ENCODE results near the gene ZNF512.
"Not testable (repeated sequence)": the region's sequence is repeated elsewhere in the genome, so short reads cannot be mapped to it uniquely, and the experiment has no call there.

The ZNF512 gene

DNA sequence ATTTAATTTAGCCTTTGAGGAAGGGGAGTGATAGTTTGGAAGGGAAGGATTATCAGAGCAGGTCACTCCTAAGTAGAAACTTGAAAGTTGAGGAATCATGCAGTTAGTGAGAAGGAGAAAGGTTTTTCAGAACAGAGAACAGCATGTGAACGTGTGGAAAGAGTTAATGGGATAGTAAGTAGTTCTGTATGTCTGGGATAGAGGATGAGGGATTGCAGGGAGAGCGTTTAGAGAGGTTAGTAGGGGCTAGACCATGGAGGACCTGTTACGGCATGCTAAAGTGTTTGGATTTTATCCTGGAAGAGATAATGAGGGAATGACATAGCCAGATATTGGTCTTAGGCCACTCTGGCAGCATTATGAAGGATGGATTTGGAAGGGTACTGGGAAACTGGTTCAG lies 1.8 kb downstream of the ZNF512 start:
- no peak for DNase-seq

DNA sequence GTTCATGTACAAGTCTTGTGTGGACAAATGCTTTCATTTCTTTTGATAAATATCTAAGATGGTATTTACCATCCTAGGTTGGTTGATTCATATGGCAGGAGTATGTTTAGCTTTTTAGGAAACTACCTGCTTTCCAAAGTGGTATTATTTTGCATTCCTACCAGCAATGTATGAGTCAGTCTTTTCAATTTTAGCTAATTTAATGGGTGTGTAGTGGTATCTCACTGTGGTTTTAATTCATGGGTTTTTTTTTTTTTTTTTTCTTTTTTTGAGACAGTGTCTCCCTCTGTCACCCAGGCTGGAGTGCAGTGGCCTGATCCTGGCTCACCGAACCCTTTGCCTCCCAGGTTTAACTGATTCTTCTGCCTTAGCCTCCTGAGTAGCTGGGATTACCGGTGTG lies 4.2 kb downstream of the ZNF512 start:
- DNase-seq, result no peak

DNA sequence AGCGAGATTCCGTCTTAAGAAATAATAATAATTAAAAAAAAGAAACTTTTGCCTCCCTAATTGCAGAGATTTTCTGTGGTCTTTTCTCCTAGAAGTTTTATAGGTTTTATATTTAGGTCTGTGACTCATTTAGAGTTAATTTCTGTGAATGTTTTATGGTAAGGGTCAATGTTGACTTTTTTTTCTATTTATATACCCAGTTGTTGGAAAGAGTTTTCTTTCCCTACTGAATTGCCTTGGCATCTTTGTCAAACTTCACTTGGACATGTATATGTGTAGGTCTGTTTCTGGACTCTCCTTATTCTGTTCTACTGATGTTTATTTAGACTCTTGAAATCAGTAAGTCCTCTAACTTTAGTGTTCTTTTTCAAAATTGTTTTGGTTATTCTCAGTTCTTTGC lies 5.5 kb downstream of the ZNF512 start:
- no peak for DNase-seq

DNA sequence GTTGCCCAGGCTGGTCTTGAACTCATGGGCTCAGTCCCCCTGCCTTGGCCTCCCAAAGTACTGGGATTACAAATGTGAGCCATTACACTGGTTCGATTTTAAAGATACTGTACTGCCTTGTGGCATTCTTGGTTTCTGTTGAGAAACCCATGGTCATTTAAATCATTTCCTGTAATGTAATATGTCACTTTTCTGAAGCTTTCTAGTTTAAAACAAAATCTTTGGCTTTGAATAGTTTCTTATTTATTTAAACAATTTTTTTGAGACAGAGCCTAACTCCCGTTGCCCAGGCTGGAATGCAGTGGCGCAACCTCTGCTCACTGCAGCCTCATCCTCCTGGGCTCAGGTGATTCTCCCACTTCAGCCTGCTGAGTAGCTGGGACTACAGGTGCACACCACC lies 8.9 kb downstream of the ZNF512 start:
- no peak for DNase-seq

DNA sequence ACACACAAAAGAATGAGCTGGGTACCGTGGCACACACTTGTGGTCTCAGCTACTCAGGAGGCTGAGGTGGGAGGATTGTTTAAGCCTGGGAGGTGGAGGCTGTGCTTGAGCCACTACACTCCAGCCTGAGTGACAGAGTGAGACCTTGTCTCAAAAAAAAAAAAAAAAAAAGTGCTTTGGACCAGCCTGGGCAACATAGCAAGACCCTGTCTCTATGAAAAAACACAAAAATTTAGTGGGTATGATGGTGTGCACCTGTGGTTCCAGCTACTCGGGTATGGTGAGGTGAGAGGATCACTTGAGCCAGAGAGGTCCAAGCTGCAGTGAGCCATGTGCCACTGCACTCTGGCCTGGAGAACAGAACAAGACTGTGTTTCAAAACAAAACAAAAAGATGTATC lies 10.4 kb downstream of the ZNF512 start:
- DNase-seq, result no peak

DNA sequence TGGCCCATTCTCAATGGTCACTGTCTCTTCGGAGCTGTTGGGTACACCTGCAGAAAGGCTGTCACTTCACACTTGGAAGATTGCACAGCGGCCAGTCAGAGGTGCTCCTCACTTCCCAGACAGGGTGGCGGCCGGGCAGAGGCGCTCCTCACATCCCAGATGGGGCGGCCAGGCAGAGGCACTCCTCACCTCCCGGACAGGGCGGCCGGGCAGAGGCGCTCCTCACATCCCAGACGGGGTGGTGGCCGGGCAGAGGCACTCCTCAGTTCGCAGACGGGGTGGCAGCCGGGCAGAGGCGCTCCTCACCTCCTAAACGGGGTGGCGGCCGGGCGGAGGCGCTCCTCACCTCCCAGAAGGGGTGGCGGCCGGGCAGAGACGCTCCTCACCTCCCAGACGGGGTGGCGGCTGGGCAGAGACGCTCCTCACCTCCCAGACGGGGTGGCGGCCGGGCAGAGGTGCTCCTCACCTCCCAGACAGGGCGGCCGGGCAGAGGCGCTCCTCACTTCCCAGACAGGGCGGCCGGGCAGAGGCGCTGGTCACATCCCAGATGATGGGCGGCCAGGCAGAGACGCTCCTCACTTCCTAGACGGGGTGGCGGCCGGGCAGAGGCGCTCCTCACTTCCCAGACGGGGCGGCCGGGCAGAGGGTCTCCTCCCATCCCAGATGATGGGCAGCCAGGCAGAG lies 11.3 kb downstream of the ZNF512 start:
- not testable (repeated sequence) for DNase-seq

DNA sequence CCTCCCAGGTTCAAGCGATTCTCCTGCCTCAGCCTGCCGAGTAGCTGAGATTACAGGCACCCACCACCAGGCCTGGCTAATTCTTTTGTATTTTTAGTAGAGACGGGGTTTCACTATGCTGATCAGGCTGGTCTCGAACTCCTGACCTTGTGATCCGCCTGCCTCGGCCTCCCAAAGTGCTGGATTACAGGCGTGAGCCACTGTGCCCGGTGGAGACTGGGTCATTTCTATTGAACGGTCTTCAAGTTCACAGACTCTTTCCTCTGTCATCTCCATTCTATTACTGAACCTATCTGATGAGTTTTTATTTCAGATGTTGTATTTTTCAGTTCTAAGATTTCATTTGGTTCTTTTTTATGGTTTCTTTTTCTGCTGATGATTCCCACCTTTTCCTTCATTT lies 12.6 kb downstream of the ZNF512 start:
- DNase-seq, result not testable (repeated sequence)

DNA sequence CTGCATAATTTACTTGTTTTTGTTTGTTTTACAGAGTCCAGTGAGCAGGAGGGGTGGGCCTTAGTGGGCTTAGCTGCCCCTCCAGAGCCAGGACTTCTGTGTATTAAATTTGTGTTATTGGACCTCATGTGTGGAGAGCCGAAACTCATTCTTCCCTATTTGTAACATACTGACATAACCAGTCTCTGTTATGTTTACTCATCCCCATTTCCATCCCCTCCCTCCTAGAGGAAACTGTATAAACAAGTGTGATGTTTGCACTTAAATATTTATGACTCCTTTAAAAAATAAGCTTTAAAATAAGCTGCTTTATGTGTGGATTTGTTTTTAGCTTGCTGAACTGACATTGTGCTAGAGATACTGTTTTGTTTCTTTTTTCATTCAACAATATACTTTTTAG lies 13.8 kb downstream of the ZNF512 start:
- no peak for DNase-seq

DNA sequence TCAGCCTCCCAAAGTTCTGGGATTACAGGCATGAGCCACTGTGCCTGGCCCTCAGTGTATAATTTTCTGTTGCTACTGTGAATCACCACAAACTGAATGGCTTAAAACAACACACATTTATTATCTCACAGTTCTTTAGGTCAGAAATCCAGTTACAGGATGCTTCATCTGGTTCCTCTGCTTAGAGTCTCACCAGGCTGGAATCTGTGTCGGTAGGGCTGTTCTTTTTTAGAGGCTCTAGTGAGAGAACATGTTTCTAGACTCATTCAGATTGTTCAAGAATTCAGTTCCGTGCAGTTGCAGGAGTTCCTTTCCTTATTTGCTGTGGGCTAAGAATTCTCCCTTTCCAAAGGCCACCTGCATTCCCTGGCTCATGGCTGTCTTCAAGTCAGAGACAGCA lies 23.8 kb downstream of the ZNF512 start:
- no peak for DNase-seq

DNA sequence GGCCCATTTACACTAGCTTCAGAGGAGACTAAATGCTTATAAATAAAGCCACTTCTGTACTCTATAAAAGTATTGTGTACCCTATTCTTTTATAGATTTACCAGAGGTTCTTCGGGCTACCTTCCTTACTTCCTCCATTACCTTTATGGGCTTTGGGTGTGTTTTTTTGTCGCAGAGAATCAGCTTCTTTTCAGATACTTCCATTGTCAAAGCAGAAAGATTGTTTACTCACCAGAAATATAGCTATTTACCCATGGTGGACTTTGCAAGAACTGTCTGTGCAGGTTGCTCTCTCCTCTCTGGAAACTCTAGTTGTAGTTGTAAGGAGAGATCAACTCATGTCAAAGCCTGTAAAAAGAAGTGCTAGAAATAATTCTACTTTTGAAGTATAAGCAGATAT lies 31.1 kb downstream of the ZNF512 start:
- no peak for DNase-seq

DNA sequence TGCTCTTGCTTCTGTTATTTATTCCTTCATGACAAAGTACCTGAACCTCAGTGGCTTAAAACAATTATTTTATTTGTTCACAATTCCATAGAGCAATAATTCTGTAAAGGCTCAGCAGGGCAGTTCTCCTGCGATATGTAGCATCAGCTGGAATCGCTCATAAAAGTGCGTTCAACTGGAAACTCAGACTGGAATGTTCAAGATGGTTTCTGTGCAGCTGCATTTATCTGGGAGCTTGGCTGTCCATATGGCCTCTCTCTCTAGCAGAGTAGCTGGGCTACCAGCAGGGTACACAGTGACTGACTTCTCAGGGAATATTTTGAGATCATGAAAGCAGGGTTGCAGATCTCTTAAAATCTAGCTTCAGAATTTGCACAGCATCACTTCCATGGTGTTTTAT lies 32.5 kb downstream of the ZNF512 start:
- no peak for DNase-seq

DNA sequence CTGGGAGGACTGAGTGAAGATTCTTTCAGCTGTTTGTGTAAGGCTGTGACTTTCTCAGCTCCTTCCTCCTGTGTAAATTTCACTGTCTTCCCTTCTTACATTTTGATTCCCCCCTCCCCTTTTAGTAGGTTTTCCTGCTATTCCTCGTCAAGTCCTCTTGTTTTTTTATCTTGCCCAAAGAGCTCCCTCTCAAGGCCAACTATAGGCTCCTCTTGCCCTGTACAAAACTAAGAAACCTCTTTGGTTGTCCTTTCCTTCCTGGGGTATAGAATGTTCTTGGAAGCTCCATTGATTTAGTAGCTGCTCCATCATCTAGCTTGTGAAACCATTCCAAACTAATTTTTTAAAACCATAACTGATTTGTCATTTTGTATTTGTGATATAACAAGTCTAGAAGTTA lies 38.7 kb downstream of the ZNF512 start:
- DNase-seq, result no peak

DNA sequence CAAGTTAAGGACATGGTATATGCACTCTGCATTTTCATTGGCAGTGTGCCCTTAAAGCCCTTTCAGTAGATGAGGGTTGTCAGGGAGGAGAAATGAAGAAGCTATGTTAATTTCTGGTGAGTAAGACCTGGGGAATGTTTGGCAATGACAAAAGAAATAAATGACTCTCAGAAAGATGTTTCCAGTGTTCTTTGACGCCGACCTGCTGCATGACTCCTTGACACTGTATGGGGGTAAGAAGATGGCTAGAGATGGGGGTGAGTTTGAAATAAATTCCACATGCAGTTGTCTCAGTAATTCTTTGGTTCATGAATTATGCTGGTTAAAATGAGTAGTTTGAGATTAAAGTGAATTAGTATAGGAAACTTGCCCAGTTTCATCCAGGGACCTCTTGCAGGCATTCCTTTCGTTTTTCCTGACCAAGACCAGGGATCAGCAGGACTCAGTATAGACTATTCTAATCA lies 40.1 kb downstream of the ZNF512 start:
- no peak for DNase-seq

DNA sequence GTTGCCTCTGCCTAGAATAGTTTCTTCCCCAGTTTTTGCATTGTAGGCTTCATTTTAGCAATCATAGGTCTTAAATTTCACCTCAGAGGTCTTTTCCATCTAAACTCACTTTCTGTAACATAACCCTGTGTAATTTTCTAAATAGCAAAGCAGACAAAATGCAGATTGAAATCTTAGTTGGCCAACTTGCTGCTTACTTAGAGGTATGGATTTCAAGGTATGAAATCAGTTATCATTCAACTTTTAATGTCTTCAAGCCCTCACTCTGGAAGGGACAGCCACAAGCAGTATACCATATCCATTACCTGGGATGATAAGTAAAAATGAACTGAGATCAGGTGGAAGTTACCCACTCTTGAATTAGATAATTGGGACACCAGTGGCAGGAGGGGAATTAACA lies 42.1 kb downstream of the ZNF512 start:
- no peak for DNase-seq

DNA sequence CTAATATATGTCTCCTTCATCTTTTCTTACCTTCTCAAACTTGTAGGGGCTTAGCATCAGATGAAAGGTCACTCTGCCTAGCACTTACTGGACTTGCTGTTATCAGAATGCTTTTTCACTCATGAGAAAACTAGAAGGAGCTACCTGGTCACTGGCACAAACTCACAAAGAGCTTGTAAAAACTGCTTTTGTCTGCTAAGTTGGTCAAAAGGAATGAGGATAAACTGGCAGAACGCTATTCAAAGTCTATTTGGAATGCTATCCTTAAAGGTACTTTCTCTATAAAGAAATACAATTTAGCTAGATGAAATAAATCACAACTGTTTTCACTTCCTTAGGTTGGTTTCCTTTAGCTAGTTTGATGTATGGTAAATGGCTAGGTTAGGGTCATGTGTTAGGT lies 43.5 kb downstream of the ZNF512 start:
- not testable (repeated sequence) for DNase-seq

DNA sequence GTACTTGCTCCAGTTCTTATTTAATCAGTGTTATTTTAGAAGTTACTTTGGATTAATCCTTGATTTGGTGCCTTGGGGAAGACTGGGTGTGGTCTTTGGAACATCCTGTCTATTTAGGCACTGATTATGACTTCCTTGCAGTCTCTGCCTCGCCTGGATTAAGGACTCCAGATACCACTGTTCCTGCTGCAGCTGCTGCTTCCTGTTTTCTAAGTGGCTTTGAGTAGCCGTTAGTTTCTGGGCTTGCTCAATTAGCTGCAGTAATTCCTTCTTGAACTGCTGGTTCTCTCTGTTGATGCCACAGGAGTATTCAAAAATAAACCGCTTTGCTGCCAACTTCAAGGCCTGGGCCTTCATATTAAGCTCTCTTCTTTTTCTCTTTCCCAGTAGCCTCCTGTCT lies 44.1 kb downstream of the ZNF512 start:
- peak; percentile 54 to 58 for DNase-seq

DNA sequence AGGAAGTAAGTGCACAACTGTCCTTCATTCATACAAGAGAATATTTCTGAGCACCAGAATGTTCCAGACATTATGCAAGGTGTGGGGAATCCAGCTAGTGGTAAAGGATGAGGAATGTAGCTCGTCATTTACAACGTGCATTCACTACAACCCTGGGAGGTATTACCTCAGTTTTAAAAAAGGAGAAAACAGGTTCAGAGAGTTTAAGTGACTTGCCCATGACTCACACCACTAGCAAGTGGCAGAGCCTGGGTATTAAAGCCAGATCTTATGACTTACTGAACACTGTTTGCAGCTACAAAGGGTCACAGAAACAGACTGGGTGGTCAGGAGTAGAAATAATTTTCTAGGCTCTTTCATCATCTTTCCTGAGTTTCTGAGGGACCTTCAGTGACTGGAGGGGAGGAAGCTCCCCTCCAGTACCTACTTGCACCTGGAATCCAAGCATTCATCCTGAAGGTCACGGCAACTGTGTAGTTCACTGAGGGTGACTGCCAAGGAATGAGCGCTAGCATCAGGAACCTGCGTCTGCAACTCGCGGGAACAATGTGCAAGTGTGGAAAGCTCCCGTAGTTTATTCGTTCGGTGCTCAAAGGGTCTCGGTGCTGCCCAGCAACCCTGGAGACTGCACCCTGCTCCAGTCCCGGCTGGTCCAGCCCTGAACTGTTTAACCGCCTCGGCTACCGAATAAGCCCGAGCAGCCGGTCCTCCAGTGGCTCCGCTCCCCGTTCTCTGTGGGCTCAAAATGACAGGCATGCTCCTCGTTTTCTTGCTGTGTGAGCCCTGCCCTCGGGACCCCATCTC lies 45.3 kb downstream of the ZNF512 start:
- peak in 1 of 2 experiments; percentile 6 for DNase-seq

DNA sequence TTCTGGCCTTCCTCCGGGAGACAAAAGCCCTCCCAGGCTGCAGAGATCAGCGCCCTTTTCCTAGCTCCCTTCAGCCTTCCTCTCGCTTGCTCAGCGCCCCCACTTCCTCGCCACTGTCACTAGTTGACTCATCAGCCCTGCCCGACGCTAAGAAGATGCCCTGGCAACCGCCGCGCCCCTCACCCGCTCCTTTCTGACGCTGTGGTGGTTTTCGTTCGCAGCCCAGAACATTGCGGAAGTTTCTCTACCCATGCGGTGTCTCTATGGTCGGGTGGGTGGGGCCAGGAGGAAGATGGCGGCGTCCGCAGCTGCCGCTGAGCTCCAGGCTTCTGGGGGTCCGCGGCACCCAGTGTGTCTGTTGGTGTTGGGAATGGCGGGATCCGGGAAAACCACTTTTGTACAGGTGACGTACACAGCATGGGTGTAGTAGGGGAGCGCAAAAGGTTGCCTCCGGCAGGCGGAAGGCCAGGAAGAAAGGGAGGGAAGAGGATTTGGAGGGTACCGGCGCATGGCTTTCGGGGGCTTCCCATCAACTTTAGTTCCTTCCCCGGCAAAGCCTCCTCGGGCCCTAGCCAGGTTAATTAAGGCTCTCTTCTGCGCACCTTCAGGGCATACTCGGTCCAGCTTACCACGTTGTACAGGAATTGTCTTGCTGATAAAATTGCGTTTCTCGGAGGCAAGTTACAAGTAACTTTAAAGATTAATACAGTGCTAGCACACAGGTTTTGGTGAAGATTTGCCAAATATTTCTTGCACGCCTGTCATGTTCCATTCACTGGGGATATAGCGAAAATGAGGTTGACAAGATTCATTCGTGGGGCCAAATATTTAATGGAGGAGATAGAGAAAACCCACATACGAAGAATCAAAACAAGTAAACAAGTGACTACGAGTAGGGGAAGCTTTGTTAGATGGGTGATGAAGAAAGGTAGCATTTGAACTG lies 46.2 kb downstream of the ZNF512 start, which contains the start of the genes CCDC121 and GPN1:
Gene CCDC121 (minus strand): TSS at position 246 of the 943 bp plus-strand sequence. CDS start 1,213 bp downstream, outside the sequence.
Gene GPN1 (plus strand): TSS at position 284 of the 943 bp plus-strand sequence. CDS start 9 bp downstream, at position 293.
- peak; percentile 95 to 97 for DNase-seq

DNA sequence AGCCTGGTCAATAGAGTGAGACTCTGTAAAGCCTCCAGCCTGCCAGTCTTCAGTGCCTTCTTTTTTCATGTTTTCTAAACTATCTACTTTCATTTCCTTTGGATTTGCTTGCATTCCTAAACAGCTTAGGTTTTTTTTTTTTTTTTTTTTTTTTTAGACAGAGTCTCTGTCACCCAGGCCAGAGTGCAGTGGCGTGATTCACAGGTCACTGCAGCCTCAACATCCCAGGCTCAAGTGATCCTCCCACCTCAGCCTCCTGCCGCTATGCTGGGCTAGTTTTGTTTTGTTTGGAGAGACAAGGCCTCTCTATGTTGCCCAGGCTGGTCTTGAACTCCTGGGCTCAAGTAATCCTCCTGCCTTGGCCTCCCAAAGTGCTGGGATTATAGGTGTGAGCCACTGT lies 47.4 kb downstream of the ZNF512 start:
- DNase-seq, result not testable (repeated sequence)

DNA sequence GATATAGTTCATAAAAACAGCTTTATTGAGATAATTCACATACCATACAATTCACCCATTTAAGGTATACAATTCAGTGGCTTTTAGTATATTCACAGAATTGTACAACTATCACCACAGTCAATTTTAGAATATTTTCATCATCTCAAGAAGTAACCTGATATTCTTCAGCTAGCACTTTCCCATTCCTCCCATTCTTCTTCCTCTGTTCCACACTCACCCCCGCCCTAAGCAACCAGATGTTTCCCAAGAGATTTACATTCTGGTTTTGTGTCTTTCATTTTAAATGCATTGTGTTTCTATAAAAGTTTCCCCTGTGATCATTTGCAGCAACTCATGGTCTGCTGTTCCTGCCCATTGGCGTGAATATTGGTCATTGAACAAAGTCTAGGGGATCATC lies 51.4 kb downstream of the ZNF512 start:
- DNase-seq, result no peak

DNA sequence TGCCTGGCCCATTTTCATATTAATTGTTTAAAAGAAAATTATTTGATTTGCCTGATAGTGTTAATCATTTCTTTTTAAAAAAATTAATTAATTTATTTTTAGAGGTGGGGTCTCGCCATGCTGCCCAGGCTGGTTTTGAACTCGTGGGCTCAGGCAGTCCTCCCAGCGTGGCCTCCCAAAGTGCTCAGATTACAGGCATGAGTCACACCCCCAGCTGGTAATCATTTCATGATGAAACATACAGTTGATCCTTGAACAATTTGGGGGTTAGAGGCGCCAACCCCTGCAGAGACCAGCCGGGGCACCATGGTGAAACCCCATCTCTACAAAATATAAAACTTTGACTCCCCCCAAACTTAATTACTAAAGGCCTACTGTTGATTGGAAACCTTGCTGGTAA lies 53.9 kb downstream of the ZNF512 start:
- DNase-seq, result no peak

DNA sequence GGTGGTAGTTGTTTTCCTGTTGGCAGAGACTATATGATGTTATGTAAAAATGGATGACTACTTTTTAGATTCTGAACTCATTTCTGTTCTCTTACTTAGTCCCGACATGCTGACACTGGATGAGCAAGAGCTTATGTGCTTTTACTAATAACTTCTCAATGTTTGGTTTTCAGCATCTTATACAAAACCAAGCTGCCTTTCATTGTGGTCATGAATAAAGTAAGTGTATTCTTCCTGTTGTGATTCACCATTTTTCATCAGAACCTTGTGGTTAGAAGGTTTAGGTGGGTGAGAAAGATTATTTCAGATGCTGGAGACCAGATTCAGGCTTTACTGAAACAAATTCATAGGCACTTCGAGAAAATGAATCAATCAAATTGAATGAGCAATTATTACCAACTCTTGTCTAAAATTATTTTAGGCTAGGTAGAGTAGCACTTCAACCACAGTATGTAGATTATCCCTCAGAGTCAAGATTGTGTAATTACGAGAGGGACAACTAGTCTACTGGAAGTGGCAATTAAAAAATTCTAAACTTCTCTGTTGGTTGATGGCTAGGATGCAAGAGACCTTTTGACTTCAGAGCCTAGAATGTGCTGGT lies 55.3 kb downstream of the ZNF512 start:
- DNase-seq, result no peak

DNA sequence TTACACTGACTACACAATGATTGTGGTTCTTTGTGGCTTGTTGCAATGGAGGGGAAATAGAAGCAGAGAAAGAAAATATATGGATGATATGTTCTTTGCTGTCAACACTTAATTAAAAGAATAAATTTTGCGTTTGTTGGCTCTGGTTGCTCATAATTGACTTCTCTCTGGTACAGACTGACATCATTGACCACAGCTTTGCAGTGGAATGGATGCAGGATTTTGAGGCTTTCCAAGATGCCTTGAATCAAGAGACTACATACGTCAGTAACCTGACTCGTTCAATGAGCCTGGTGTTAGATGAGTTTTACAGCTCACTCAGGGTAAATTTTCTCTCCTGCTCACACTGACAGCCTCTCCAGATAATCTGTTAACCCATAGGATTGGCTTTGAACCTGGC lies 55.9 kb downstream of the ZNF512 start:
- DNase-seq, result no peak
